ENCODE data around the gene ECEL1. TPM values are rescaled to one million over a fixed set of nuclear protein-coding genes. Genes with fewer than 3 reads are reported as not detected.

Gene ECEL1
- total RNA-seq, 1 experiment from 2014 or later: not detected

- H4K20me1 ChIP-seq (ENCODE audit: insufficient read depth, low read depth, low read length): no peaks in the 10 kb centered on the region
- peaks cover 5% of the 10 kb centered on the region; the same call in 1 of the 2 replicates for H3K4me1 ChIP-seq (ENCODE audit: low read length)
- H3K36me3 ChIP-seq (ENCODE audit: insufficient read depth, low read length): no peaks in the 10 kb centered on the region
- no peak within 1 kb of the TSS for H3K27ac ChIP-seq (ENCODE audit: low read length)
- H3K4me3 ChIP-seq (ENCODE audit: low read length): no peak within 1 kb of the TSS
- no peak within 1 kb of the TSS for H3K9ac ChIP-seq (ENCODE audit: low read length)
- no peaks in the 10 kb centered on the region for H3K9me2 ChIP-seq (replicated peaks; ENCODE audit: insufficient read depth, low read length)
- H3K9me3 ChIP-seq (ENCODE audit: low read length): no peaks in the 10 kb centered on the region
- no peak for DNase-seq
- H3K79me2 ChIP-seq (ENCODE audit: low read length): no peaks in the 10 kb centered on the region
- H2AFZ ChIP-seq (ENCODE audit: low read length): no peak within 1 kb of the TSS
- no peaks in the 10 kb centered on the region for H3K27me3 ChIP-seq (ENCODE audit: low read length)
- no peak within 1 kb of the TSS for H3K4me2 ChIP-seq (ENCODE audit: low read depth, low read length, poor library complexity, severe bottlenecking)
Measured at GRCh38 chr2:232519581-232520438, 32.2 kb upstream of the ECEL1 start, which contains the start of gene PRSS56. Gene PRSS56, plus strand, starts transcription at chr2:232520388. Its CDS starts 211 bp downstream, at chr2:232520599.

- H3K9ac ChIP-seq (ENCODE audit: low read length): no peak overlapping the region
- no peak overlapping the region for H3K4me3 ChIP-seq (ENCODE audit: low read length)
- H3K9me2 ChIP-seq (replicated peaks; ENCODE audit: insufficient read depth, low read length): no peaks in the 10 kb centered on the region
- H2AFZ ChIP-seq (ENCODE audit: low read length): no peak overlapping the region
- no peak overlapping the region for H3K27ac ChIP-seq (ENCODE audit: low read length)
- H3K79me2 ChIP-seq (ENCODE audit: low read length): no peaks in the 10 kb centered on the region
- H3K36me3 ChIP-seq (ENCODE audit: insufficient read depth, low read length): no peaks in the 10 kb centered on the region
- no peaks in the 10 kb centered on the region for H3K27me3 ChIP-seq (ENCODE audit: low read length)
- H3K4me2 ChIP-seq (ENCODE audit: low read depth, low read length, poor library complexity, severe bottlenecking): no peak overlapping the region
- no peaks in the 10 kb centered on the region for H3K9me3 ChIP-seq (ENCODE audit: low read length)
- no peak for DNase-seq
- peaks cover 3% of the 10 kb centered on the region; the same call in 1 of the 2 replicates for H3K4me1 ChIP-seq (ENCODE audit: low read length)
- H4K20me1 ChIP-seq (ENCODE audit: insufficient read depth, low read depth, low read length): no peaks in the 10 kb centered on the region
Measured at GRCh38 chr2:232518844-232519243, 31.2 kb upstream of the ECEL1 start.

- no peak overlapping the region for H3K27ac ChIP-seq (ENCODE audit: low read length)
- no peak overlapping the region for H3K4me3 ChIP-seq (ENCODE audit: low read length)
- no peak for DNase-seq
- no peaks in the 10 kb centered on the region for H4K20me1 ChIP-seq (ENCODE audit: insufficient read depth, low read depth, low read length)
- H3K27me3 ChIP-seq (ENCODE audit: low read length): no peaks in the 10 kb centered on the region
- no peaks in the 10 kb centered on the region for H3K9me3 ChIP-seq (ENCODE audit: low read length)
- no peak overlapping the region for H2AFZ ChIP-seq (ENCODE audit: low read length)
- H3K4me1 ChIP-seq (ENCODE audit: low read length): peaks cover 7% of the 10 kb centered on the region
- no peaks in the 10 kb centered on the region for H3K79me2 ChIP-seq (ENCODE audit: low read length)
- no peaks in the 10 kb centered on the region for H3K9me2 ChIP-seq (replicated peaks; ENCODE audit: insufficient read depth, low read length)
- H3K9ac ChIP-seq (ENCODE audit: low read length): no peak overlapping the region
- H3K36me3 ChIP-seq (ENCODE audit: insufficient read depth, low read length): no peaks in the 10 kb centered on the region
- H3K4me2 ChIP-seq (ENCODE audit: low read depth, low read length, poor library complexity, severe bottlenecking): no peak overlapping the region
Measured at GRCh38 chr2:232516551-232516950, 28.9 kb upstream of the ECEL1 start.

GRCh38 chr2:232515639-232516038 lies 28.0 kb upstream of the ECEL1 start:
- no peaks in the 10 kb centered on the region for H3K36me3 ChIP-seq (ENCODE audit: insufficient read depth, low read length)
- peaks cover 12% of the 10 kb centered on the region for H3K4me1 ChIP-seq (ENCODE audit: low read length)
- H3K4me2 ChIP-seq (ENCODE audit: low read depth, low read length, poor library complexity, severe bottlenecking): no peak overlapping the region
- no peak overlapping the region for H3K4me3 ChIP-seq (ENCODE audit: low read length)
- H3K9me3 ChIP-seq (ENCODE audit: low read length): no peaks in the 10 kb centered on the region
- no peak overlapping the region for H3K27ac ChIP-seq (ENCODE audit: low read length)
- H3K79me2 ChIP-seq (ENCODE audit: low read length): no peaks in the 10 kb centered on the region
- H3K9ac ChIP-seq (ENCODE audit: low read length): no peak overlapping the region
- no peak overlapping the region for H2AFZ ChIP-seq (ENCODE audit: low read length)
- H3K27me3 ChIP-seq (ENCODE audit: low read length): no peaks in the 10 kb centered on the region
- H4K20me1 ChIP-seq (ENCODE audit: insufficient read depth, low read depth, low read length): no peaks in the 10 kb centered on the region
- no peak for DNase-seq
- no peaks in the 10 kb centered on the region for H3K9me2 ChIP-seq (replicated peaks; ENCODE audit: insufficient read depth, low read length)

GRCh38 chr2:232513353-232513752 lies 25.7 kb upstream of the ECEL1 start:
- Histone ChIP-seq H4K20me1 (ENCODE audit: insufficient read depth, low read depth, low read length) (no peaks in the 10 kb centered on the region), H3K27ac (ENCODE audit: low read length) (no peak overlapping the region), H3K27me3 (ENCODE audit: low read length) (no peaks in the 10 kb centered on the region), H3K36me3 (ENCODE audit: insufficient read depth, low read length) (no peaks in the 10 kb centered on the region), H3K4me1 (ENCODE audit: low read length) (peaks cover 12% of the 10 kb centered on the region), H3K4me3 (ENCODE audit: low read length) (no peak overlapping the region), H3K9me2 (replicated peaks; ENCODE audit: insufficient read depth, low read length) (no peaks in the 10 kb centered on the region), H3K9me3 (ENCODE audit: low read length) (no peaks in the 10 kb centered on the region), H2AFZ (ENCODE audit: low read length) (no peak overlapping the region), H3K4me2 (ENCODE audit: low read depth, low read length, poor library complexity, severe bottlenecking) (no peak overlapping the region), H3K79me2 (ENCODE audit: low read length) (no peaks in the 10 kb centered on the region), H3K9ac (ENCODE audit: low read length) (no peak overlapping the region)
- DNase-seq: no peak

GRCh38 chr2:232512602-232513001 lies 25.0 kb upstream of the ECEL1 start:
- no peak overlapping the region for H3K4me2 ChIP-seq (ENCODE audit: low read depth, low read length, poor library complexity, severe bottlenecking)
- no peak overlapping the region for H3K27ac ChIP-seq (ENCODE audit: low read length)
- H3K9me2 ChIP-seq (replicated peaks; ENCODE audit: insufficient read depth, low read length): no peaks in the 10 kb centered on the region
- no peaks in the 10 kb centered on the region for H3K9me3 ChIP-seq (ENCODE audit: low read length)
- H3K4me1 ChIP-seq (ENCODE audit: low read length): peaks cover 12% of the 10 kb centered on the region
- no peak overlapping the region for H3K4me3 ChIP-seq (ENCODE audit: low read length)
- no peaks in the 10 kb centered on the region for H3K36me3 ChIP-seq (ENCODE audit: insufficient read depth, low read length)
- DNase-seq: no peak
- no peak overlapping the region for H3K9ac ChIP-seq (ENCODE audit: low read length)
- H3K27me3 ChIP-seq (ENCODE audit: low read length): no peaks in the 10 kb centered on the region
- no peaks in the 10 kb centered on the region for H3K79me2 ChIP-seq (ENCODE audit: low read length)
- H2AFZ ChIP-seq (ENCODE audit: low read length): no peak overlapping the region
- no peaks in the 10 kb centered on the region for H4K20me1 ChIP-seq (ENCODE audit: insufficient read depth, low read depth, low read length)

- peaks cover 12% of the 10 kb centered on the region for H3K4me1 ChIP-seq (ENCODE audit: low read length)
- no peaks in the 10 kb centered on the region for H3K9me2 ChIP-seq (replicated peaks; ENCODE audit: insufficient read depth, low read length)
- no peaks in the 10 kb centered on the region for H3K9me3 ChIP-seq (ENCODE audit: low read length)
- H2AFZ ChIP-seq (ENCODE audit: low read length): no peak overlapping the region
- no peaks in the 10 kb centered on the region for H3K79me2 ChIP-seq (ENCODE audit: low read length)
- no peaks in the 10 kb centered on the region for H3K27me3 ChIP-seq (ENCODE audit: low read length)
- H3K27ac ChIP-seq (ENCODE audit: low read length): no peak overlapping the region
- no peak for DNase-seq
- H4K20me1 ChIP-seq (ENCODE audit: insufficient read depth, low read depth, low read length): no peaks in the 10 kb centered on the region
- H3K36me3 ChIP-seq (ENCODE audit: insufficient read depth, low read length): no peaks in the 10 kb centered on the region
- H3K4me2 ChIP-seq (ENCODE audit: low read depth, low read length, poor library complexity, severe bottlenecking): no peak overlapping the region
- no peak overlapping the region for H3K9ac ChIP-seq (ENCODE audit: low read length)
- H3K4me3 ChIP-seq (ENCODE audit: low read length): no peak overlapping the region
Measured at GRCh38 chr2:232511336-232511890, 23.8 kb upstream of the ECEL1 start.

GRCh38 chr2:232508251-232508650 lies 20.6 kb upstream of the ECEL1 start:
- Histone ChIP-seq H2AFZ (ENCODE audit: low read length) (no peak overlapping the region), H3K4me2 (ENCODE audit: low read depth, low read length, poor library complexity, severe bottlenecking) (no peak overlapping the region), H3K9ac (ENCODE audit: low read length) (no peak overlapping the region), H3K79me2 (ENCODE audit: low read length) (no peaks in the 10 kb centered on the region), H3K27me3 (ENCODE audit: low read length) (no peaks in the 10 kb centered on the region), H3K27ac (ENCODE audit: low read length) (no peak overlapping the region), H3K9me2 (replicated peaks; ENCODE audit: insufficient read depth, low read length) (no peaks in the 10 kb centered on the region), H3K9me3 (ENCODE audit: low read length) (no peaks in the 10 kb centered on the region), H3K36me3 (ENCODE audit: insufficient read depth, low read length) (no peaks in the 10 kb centered on the region), H3K4me1 (ENCODE audit: low read length) (peaks cover 12% of the 10 kb centered on the region), H4K20me1 (ENCODE audit: insufficient read depth, low read depth, low read length) (no peaks in the 10 kb centered on the region), H3K4me3 (ENCODE audit: low read length) (no peak overlapping the region)
- no peak for DNase-seq

Data from Karpas-422 (cell line).